Central memory CD8-positive, alpha-beta T cell (primary cell): ENCODE data around the gene FOSB.

Experiments
- ATAC-seq: fragments of 150-1000 bp; cut with Tn5 transposase; replicated peaks from 2 replicates; pipeline ENCODE4 v1.10.0; 2022; ENCODE audit warnings: mild to moderate bottlenecking, moderate FRiP score, moderate number of reproducible peaks; ENCODE audit not compliant: poor library complexity, severe bottlenecking; ENCODE audit errors: extremely low read depth
- DNase-seq, 2 donors: peaks; one replicate each; pipeline ENCODE4 v3.0.0; 2021; ENCODE audit warnings: low spot score in 2 of 2
- H3K27ac Mint-ChIP-seq: one replicate; pipeline ENCODE4 v1.8.0; 2022; ENCODE audit warnings: low read depth, mild to moderate bottlenecking, moderate library complexity, mixed read lengths
- H3K27me3 Mint-ChIP-seq: one replicate; pipeline ENCODE4 v1.8.0; 2022; ENCODE audit warnings: mixed read lengths
- H3K36me3 Mint-ChIP-seq: one replicate; pipeline ENCODE4 v1.8.0; 2022; ENCODE audit warnings: mild to moderate bottlenecking, moderate library complexity, mixed read lengths; ENCODE audit not compliant: insufficient read depth
- H3K4me1 Mint-ChIP-seq: one replicate; pipeline ENCODE4 v1.8.0; 2022; ENCODE audit warnings: mixed read lengths
- H3K4me3 Mint-ChIP-seq: one replicate; pipeline ENCODE4 v1.8.0; 2022; ENCODE audit warnings: mild to moderate bottlenecking, moderate library complexity, mixed read lengths
- H3K9me3 Mint-ChIP-seq: one replicate; pipeline ENCODE4 v1.8.0; 2022; ENCODE audit warnings: mixed read lengths

Gene FOSB

DNA sequence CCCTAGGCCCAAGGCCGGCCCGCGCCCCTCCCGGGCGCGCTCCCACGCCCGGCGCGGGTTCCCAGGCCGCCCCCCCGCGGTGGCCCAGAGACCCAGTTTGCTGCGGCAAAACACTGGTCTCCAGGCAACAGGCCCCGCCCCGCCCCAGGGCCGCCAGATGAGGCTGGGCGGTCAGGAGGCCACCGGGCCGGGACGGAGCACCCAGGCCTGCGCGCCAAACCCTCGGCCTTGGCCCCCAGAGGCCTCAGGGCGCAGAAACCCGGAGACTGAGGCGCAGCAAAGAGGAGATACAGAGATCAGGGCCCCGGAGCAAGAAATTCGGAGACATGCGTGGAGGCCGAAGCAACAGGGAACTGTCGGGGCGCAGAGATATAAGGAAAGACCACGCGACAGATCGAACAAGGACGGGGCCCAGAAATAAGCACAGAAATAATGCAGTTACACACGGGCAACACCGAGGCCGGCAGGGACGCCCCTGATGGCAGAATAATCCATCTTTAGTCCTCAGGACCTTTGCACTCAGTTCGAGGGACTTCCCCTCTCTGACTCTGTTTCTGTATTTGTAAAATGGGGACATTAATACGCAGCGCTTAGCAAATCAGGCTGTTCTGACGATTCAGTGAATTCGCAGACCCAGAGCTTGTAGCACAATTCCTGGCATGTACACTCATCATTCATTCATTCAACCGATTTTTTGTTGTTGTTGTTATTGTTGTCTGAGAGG, 23.3 kb upstream of the FOSB start:
- Mint-ChIP-seq H3K27ac (peak overlapping the region; percentile 98), H3K9me3 (no peaks in the 10 kb centered on the region), H3K4me1 (peaks cover 76% of the 10 kb centered on the region), H3K4me3 (peak overlapping the region; percentile 90), H3K27me3 (no peaks in the 10 kb centered on the region), H3K36me3 (peaks cover 36% of the 10 kb centered on the region)
- DNase-seq (peak; percentile 70 to 80), ATAC-seq (peak; percentile 42)

DNA sequence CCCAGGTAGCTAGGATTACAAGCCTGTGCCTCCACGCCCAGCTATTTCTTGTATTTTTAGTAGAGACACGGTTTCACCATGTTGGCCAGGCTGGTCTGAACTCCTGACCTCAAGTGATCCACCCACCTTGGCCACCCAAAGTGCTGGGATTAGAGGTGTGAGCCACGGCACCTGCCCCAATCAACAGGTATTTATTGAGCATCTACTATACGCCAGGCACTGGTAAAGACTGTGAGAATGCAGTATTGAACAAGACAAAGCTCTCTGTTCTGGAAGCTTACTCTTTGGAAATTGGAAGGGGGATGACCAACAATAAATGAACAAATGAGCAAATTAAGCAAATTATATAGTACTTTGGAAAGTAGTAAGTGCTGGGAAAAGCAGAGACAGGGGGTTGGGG, 22.7 kb upstream of the FOSB start:
- Mint-ChIP-seq H3K27ac (peak overlapping the region; percentile 98), H3K36me3 (peaks cover 41% of the 10 kb centered on the region), H3K9me3 (no peaks in the 10 kb centered on the region), H3K27me3 (no peaks in the 10 kb centered on the region), H3K4me3 (peak overlapping the region; percentile 90), H3K4me1 (peaks cover 77% of the 10 kb centered on the region)
- no peak for DNase-seq
- ATAC-seq, result no peak

DNA sequence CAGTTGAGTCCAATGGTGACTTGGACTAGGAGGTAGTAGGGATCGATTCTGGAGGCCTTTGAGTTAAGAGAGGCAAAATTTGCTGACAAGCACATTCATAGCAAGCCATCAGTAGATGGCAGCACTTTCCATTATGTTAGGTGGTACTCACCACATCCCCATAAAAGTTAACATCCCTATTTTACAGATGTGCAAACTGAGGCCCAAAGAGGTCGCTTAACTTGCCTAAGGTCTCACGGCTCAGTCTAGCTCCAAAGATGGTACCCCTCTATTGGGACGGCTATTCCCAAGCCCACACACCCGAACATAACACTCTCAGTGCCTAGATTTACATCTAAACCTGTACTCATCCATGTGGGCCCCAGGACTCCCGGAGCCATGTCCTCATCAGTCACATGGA, 21.5 kb upstream of the FOSB start:
- ATAC-seq (no peak), DNase-seq (no peak)
- Mint-ChIP-seq H3K36me3 (peaks cover 49% of the 10 kb centered on the region), H3K4me1 (peaks cover 75% of the 10 kb centered on the region), H3K4me3 (no peak overlapping the region), H3K9me3 (no peaks in the 10 kb centered on the region), H3K27me3 (no peaks in the 10 kb centered on the region), H3K27ac (no peak overlapping the region)

DNA sequence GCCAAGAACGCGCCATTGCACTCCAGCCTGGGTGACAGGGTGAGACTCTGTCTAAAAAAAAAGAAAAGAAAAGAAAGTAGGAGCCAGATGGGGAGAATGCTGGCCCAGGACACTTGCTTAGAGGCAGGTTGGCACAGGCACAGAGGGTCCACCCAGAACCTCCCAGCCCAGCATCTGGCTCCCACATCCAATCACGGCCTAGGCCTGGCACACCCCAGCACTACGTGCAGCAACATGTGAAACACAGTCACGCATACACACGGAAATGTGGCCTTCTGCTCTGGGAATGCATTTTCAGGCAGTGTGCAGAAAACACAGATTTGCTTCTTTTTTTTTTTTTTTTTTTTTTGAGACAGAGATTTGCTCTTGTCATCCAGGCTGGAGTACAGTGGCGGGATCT, 20.9 kb upstream of the FOSB start:
- Mint-ChIP-seq H3K9me3 (no peaks in the 10 kb centered on the region), H3K4me1 (peaks cover 81% of the 10 kb centered on the region), H3K27me3 (no peaks in the 10 kb centered on the region)

DNA sequence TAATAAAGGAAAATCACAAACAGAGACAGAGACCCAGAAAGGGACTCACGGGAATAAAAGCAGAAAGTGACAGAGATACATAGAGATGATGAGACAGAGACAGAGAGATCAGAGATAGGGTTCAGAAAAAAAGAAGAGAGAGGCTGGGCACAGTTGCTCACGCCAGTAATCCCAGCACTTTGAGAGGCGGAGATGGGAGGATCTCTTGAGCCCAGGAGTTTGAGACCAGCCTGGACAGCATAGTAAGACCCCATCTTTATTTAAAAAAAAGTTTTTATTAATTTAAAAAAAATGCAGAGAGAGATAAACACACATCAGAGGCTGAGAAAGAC, 19.4 kb upstream of the FOSB start:
- no peaks in the 10 kb centered on the region for H3K9me3 Mint-ChIP-seq
- H3K4me3 Mint-ChIP-seq, result peak overlapping the region; percentile 96
- no peaks in the 10 kb centered on the region for H3K27me3 Mint-ChIP-seq
- ATAC-seq, result no peak
- DNase-seq, result no peak
- peaks cover 73% of the 10 kb centered on the region for H3K4me1 Mint-ChIP-seq
- peak overlapping the region; percentile 100 for H3K27ac Mint-ChIP-seq
- peaks cover 46% of the 10 kb centered on the region for H3K36me3 Mint-ChIP-seq

More for the DNA sequence above, 20.9 kb upstream of the FOSB start:
- Mint-ChIP-seq H3K4me3 (no peak overlapping the region), H3K36me3 (peaks cover 53% of the 10 kb centered on the region), H3K27ac (no peak overlapping the region)
- no peak for DNase-seq
- no peak for ATAC-seq

DNA sequence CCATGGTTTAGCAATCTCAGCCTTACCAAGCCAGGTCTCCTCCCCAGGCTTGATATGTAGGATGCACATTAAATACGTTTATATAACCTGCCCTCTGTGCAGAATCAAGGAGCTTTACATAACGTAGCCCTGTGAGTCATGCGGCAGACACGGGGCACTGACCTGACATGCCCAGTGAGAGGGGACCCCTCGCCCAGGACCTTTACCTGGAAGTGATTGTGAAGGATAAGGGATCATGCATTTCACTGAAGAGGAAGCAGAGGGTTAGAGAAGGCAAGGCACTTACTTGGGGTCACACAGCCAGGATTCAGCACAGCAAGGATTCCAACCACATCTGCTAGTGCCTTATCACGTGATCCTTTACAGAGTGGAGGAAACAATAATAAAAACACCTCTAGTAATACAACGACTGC, 18.9 kb upstream of the FOSB start:
- Mint-ChIP-seq H3K36me3 (peaks cover 44% of the 10 kb centered on the region), H3K27ac (peak overlapping the region; percentile 100), H3K4me3 (peak overlapping the region; percentile 96), H3K27me3 (no peaks in the 10 kb centered on the region), H3K4me1 (peaks cover 68% of the 10 kb centered on the region), H3K9me3 (no peaks in the 10 kb centered on the region)
- DNase-seq (no peak), ATAC-seq (no peak)

DNA sequence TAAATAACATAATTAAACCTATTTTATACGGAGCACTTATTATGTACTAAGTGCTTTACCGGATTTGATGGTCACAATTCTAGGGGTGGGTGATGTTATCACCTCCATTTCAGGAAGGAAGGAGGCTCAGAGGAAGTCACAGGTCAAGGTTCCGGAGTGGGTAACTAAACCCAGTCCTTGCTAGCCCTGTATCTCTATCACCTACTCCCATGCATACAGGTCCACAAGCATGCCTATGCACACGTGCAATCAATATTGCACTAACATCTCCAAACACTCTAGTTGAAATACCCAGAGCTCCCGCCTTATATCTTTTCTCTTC, 17.8 kb upstream of the FOSB start:
- peak overlapping the region; percentile 100 for H3K27ac Mint-ChIP-seq
- H3K36me3 Mint-ChIP-seq, result peaks cover 41% of the 10 kb centered on the region

DNA sequence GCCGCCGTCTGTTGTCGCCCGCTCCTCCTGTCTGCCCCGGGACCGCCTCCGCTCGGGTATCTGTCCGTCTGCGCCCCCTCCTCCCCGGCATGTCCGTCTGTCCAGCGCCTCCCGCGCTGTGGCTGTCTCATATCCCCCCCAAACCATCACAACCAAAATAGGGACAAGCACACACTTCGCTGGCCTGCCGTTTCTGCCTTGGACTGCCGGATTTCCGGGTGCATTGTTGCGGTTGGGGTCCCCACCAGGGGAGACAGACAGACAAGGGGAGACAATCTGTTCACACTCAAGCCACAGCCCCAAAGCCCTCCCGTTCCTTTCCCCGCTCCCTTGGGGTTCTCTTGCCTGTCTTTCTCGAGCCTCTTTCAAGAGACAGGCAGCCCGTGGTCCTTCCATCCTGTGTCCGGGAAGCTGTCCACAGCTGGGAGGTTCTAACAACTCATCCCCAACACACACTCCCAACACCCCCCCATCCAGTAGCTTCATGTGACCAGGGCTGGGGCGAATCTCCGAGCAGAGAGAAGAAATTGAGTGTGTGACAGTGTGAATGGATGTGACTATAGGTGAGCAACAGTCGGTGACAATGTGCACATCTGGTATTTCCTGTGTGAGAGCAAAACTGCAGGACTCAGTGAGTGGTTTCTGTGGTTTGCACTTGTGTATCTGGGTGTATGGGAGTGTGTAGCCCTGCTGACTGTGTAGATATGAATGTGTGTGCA, 16.5 kb upstream of the FOSB start:
- H3K9me3 Mint-ChIP-seq, result no peaks in the 10 kb centered on the region
- H3K27me3 Mint-ChIP-seq, result no peaks in the 10 kb centered on the region
- peaks cover 47% of the 10 kb centered on the region for H3K36me3 Mint-ChIP-seq
- ATAC-seq (peak; percentile 52), DNase-seq (peak; percentile 74 to 80)
- H3K27ac Mint-ChIP-seq, result peak overlapping the region; percentile 100
- H3K4me1 Mint-ChIP-seq, result peaks cover 60% of the 10 kb centered on the region
- H3K4me3 Mint-ChIP-seq, result peak overlapping the region; percentile 96

More for the DNA sequence above, 17.8 kb upstream of the FOSB start:
- peaks cover 60% of the 10 kb centered on the region for H3K4me1 Mint-ChIP-seq
- H3K27me3 Mint-ChIP-seq, result no peaks in the 10 kb centered on the region
- peak overlapping the region; percentile 96 for H3K4me3 Mint-ChIP-seq
- ATAC-seq (peak; percentile 50), DNase-seq (peak in 1 of 2 donors; percentile 62)
- H3K9me3 Mint-ChIP-seq, result no peaks in the 10 kb centered on the region

DNA sequence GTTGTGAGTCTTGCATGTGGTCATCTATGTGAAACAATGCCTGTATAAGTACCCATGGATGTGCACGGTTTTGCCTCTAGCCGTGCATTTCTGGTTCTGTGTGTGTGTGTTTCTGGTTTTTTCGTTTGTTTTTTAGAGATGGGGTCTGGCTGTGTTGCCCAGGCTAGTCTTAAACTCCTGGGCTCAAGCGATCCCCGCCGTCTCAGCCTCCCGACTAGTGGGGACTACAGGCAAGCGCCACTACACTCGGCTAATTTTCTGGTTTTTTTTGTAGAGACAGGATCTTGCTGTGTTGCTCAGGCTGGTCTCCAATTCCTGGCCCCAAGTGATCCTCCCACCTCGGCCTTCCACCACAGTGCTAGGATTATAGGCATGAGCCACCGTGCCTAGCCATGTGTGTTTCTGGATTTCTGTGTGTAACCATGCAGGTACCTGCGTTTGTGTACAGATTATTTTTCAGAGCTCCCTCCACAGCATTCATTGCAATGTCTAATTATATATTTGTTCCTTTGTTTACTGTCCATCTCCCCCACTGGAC, 15.9 kb upstream of the FOSB start:
- Mint-ChIP-seq H3K27ac (peak overlapping the region; percentile 100), H3K4me1 (peaks cover 61% of the 10 kb centered on the region), H3K9me3 (no peaks in the 10 kb centered on the region), H3K36me3 (peaks cover 44% of the 10 kb centered on the region), H3K4me3 (peak overlapping the region; percentile 96), H3K27me3 (no peaks in the 10 kb centered on the region)
- ATAC-seq, result no peak
- DNase-seq, result no peak

DNA sequence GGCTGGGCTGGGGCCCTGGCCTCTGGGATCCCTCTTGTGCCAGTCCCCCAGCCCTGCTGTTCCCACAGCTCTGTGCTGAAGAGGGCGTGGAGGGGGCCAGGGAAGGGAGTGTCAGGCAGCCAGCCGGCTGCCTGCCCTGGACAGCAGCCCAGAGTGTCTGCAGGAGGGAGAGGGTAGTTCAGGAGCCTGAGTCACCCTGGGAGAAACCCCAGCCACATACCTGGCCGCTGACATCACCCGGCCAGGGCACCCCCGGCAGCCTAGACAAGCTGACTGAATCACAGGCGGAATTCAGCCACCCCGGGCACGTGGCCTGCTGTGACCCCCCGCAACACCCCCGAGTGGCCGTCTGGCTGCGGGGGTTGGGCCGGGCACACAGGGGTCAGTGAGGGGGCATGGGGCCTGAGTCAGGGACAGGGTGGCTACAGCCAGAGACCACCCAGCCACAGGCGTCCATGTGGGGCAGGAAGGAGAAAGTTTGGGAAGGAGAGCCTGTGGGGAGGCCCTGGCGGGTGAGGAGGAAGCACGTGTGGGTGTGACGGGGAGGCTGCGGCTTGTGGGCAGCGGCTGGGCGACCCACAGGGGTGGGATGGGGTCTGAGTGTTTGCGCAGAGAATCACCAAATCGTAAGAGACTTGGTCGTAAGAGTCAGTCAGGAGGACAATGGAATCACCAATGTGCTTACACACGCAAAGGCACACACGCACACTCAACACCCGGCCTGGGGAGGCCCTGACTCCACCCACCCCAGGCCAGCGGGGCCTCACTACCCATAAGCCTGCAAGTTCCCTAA, 11.9 kb upstream of the FOSB start:
- peak; percentile 11 for ATAC-seq
- DNase-seq, result peak; percentile 46 to 52
- H3K36me3 Mint-ChIP-seq, result peaks cover 21% of the 10 kb centered on the region

DNA sequence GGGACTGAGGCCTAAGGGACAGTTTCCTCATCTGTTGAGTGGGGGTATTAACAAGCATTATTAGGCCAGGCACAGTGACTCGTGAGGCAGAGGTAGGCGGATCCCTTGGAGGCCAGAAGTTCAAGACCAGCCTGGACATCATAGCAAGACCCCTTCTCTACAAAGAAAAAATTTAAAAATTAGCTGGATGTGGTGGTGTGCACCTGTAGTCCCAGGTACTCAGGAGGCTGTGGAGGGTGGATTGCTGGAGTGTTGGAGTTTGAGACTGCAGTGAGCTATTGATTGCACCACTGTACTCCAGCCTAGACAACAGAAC, 11.3 kb upstream of the FOSB start:
- Mint-ChIP-seq H3K27ac (peak overlapping the region; percentile 90), H3K27me3 (no peaks in the 10 kb centered on the region), H3K9me3 (no peaks in the 10 kb centered on the region), H3K36me3 (peaks cover 16% of the 10 kb centered on the region), H3K4me1 (peaks cover 26% of the 10 kb centered on the region), H3K4me3 (peak overlapping the region; percentile 67)
- no peak for DNase-seq
- ATAC-seq, result no peak

More for the DNA sequence above, 11.9 kb upstream of the FOSB start:
- peaks cover 32% of the 10 kb centered on the region for H3K4me1 Mint-ChIP-seq
- no peaks in the 10 kb centered on the region for H3K27me3 Mint-ChIP-seq
- H3K27ac Mint-ChIP-seq, result peak overlapping the region; percentile 90
- H3K4me3 Mint-ChIP-seq, result peak overlapping the region; percentile 67
- H3K9me3 Mint-ChIP-seq, result no peaks in the 10 kb centered on the region

DNA sequence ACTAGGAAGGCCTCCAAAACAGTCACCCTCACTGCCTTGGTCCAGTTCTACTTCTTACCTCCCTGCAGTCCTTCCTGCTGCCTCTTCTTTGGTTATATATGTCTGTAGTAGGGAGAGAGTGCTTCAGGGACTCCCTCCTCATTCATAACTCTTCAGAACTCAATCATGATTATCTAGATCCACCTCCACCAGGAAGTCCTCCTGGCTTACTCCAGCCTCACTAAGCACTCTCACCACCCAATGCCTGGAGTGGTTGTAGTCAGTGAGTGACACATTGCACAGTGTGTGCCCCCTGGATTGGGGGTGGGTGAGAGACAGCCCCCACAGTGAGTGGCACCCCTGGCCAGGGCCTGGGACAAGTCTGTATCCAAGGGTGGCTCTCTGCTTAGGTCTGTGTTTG, 10.0 kb upstream of the FOSB start:
- Mint-ChIP-seq H3K4me3 (no peak overlapping the region), H3K36me3 (peaks cover 12% of the 10 kb centered on the region), H3K4me1 (peaks cover 16% of the 10 kb centered on the region), H3K27ac (no peak overlapping the region), H3K27me3 (no peaks in the 10 kb centered on the region), H3K9me3 (no peaks in the 10 kb centered on the region)
- DNase-seq (no peak), ATAC-seq (no peak)
